Fibroblast of lung (primary cell): ENCODE results near the gene ROR2. TPM values are rescaled to one million over a fixed set of nuclear protein-coding genes. Genes with fewer than 3 reads are reported as not detected.

Source experiments
- DNase-seq, 2 donors: peaks; one replicate each; pipeline versions ENCODE4 v3.0.0 to v3.0.0-alpha.2; 2010; ENCODE audit warnings: low read depth in 2 of 2
- H2AFZ ChIP-seq: 2 replicates; pipeline ENCODE4 v1.5.1; 2012; ENCODE audit warnings: low read length, control low read depth, inconsistent platforms
- H3K27ac ChIP-seq: 2 replicates; pipeline ENCODE4 v1.5.1; 2011; ENCODE audit warnings: low read length, control low read depth; ENCODE audit not compliant: insufficient read depth
- H3K27me3 ChIP-seq: 2 replicates; pipeline ENCODE4 v1.5.1; 2011; ENCODE audit warnings: mild to moderate bottlenecking, low read length; ENCODE audit not compliant: control insufficient read depth, insufficient read depth
- H3K36me3 ChIP-seq: 2 replicates; pipeline ENCODE4 v1.5.1; 2011; ENCODE audit warnings: low read length; ENCODE audit not compliant: control insufficient read depth, insufficient read depth
- H3K4me1 ChIP-seq: 2 replicates; pipeline ENCODE4 v1.5.1; 2011; ENCODE audit warnings: low read length; ENCODE audit not compliant: control insufficient read depth, insufficient read depth; ENCODE audit errors: extremely low read depth
- H3K4me2 ChIP-seq: 2 replicates; pipeline ENCODE4 v1.5.1; 2011; ENCODE audit warnings: low read length, control low read depth; ENCODE audit not compliant: insufficient read depth; ENCODE audit errors: extremely low read depth
- H3K4me3 ChIP-seq, 4 experiments: fragments of 200-600 bp in 1 of 4; sonication (generic) in 1 of 4; replicated peaks in 1 of 4; 2 replicates each; pipeline ENCODE4 v1.5.1; 2011 to 2016; ENCODE audit warnings: low read length in 4 of 4, low read depth in 3 of 4, mild to moderate bottlenecking in 3 of 4, control low read depth in 2 of 4, inconsistent platforms in 1 of 4, mixed read lengths in 1 of 4; ENCODE audit not compliant: insufficient read depth in 1 of 4; ENCODE audit errors: control extremely low read depth in 1 of 4
- H3K79me2 ChIP-seq: 2 replicates; pipeline ENCODE4 v1.5.1; 2012; ENCODE audit warnings: mild to moderate bottlenecking, low read length, inconsistent platforms; ENCODE audit not compliant: control insufficient read depth, insufficient read depth
- H3K9ac ChIP-seq: 2 replicates; pipeline ENCODE4 v1.5.1; 2011; ENCODE audit warnings: mild to moderate bottlenecking, low read length, control low read depth; ENCODE audit not compliant: insufficient read depth
- H3K9me3 ChIP-seq: 2 replicates; pipeline ENCODE4 v1.5.1; 2012; ENCODE audit warnings: low read depth, low read length; ENCODE audit not compliant: control insufficient read depth, insufficient read depth
- H4K20me1 ChIP-seq: 2 replicates; pipeline ENCODE4 v1.5.1; 2011; ENCODE audit warnings: low read length; ENCODE audit not compliant: control insufficient read depth, insufficient read depth; ENCODE audit errors: extremely low read depth
- EZH2 ChIP-seq: IDR thresholded peaks from 2 replicates; pipeline ENCODE4 v1.5.1; 2012; ENCODE audit warnings: low read length, control low read depth, mild to moderate bottlenecking; ENCODE audit errors: missing control alignments
- polyA plus RNA-seq, 2 donors: library from polyadenylated mRNA; depleted of rRNA in 1 of 2; stranded (reverse) in 1 of 2; unstranded in 1 of 2; fragments of >200 nt; gene quantifications; 2 replicates each; pipeline ENCODE4 v1.2.1, GENCODE V29; 2011 to 2012; ENCODE audit warnings: missing spikeins in 1 of 2
- total RNA-seq: library from RNA; depleted of rRNA; stranded (reverse); fragments of >200 nt; gene quantifications from 2 replicates; pipeline ENCODE4 v1.2.1, GENCODE V29; 2014
- TF ChIP-seq, protein P1 (sequence below), 2 donors: IDR thresholded peaks in 1 of 2; conservative IDR thresholded peaks in 1 of 2; 1 replicate in 1 of 2; 2 replicates in 1 of 2; pipeline ENCODE4 v1.5.1; 2011 to 2012; ENCODE audit warnings: low read length in 2 of 2, control low read depth in 1 of 2, inconsistent platforms in 1 of 2, low read depth in 1 of 2, mild to moderate bottlenecking in 1 of 2

The ROR2 gene
- total and polyA plus RNA-seq, 2 donors (not counting 1 experiment from before 2014, with no cell fraction given) = 2.3 to 27.9 TPM

DNA sequence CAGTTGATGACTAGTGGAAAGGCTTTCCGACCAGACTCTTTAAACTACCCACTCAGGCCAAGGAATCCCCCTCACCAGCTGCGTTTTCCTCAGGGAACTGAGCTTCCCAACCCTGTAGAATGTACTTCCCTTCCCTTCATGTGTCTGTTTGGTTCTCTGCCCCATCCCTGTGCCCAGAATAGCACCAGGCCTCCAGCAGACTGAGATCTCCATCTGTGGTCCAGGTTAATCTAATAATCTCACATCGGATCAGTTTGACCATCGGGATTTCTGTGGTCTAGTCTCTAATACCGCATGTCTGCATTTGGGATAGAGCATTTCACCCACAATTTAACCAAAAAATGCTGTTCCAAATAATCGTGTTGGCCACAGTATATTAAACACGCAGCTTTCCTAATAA, 237.2 kb downstream of the ROR2 start:
- TF ChIP-seq, protein P1, sequence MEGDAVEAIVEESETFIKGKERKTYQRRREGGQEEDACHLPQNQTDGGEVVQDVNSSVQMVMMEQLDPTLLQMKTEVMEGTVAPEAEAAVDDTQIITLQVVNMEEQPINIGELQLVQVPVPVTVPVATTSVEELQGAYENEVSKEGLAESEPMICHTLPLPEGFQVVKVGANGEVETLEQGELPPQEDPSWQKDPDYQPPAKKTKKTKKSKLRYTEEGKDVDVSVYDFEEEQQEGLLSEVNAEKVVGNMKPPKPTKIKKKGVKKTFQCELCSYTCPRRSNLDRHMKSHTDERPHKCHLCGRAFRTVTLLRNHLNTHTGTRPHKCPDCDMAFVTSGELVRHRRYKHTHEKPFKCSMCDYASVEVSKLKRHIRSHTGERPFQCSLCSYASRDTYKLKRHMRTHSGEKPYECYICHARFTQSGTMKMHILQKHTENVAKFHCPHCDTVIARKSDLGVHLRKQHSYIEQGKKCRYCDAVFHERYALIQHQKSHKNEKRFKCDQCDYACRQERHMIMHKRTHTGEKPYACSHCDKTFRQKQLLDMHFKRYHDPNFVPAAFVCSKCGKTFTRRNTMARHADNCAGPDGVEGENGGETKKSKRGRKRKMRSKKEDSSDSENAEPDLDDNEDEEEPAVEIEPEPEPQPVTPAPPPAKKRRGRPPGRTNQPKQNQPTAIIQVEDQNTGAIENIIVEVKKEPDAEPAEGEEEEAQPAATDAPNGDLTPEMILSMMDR (conservative IDR thresholded peaks at IDR 0.05 in 1 of 2, IDR thresholded peaks at IDR 0.05 in 1 of 2; ENCODE audit: low read depth in 1 of 2, low read length in 2 of 2) = no peak
- TF ChIP-seq EZH2 = no peak
- DNase-seq = no peak
- Histone ChIP-seq H3K4me1 (no peaks in the 10 kb centered on the region), H3K79me2 (no peaks in the 10 kb centered on the region), H3K36me3 (no peaks in the 10 kb centered on the region), H3K27me3 (no peaks in the 10 kb centered on the region), H3K4me2 (no peak overlapping the region), H4K20me1 (no peaks in the 10 kb centered on the region), H3K9me3 (no peaks in the 10 kb centered on the region), H3K4me3 (no peak overlapping the region), H3K9ac (no peak overlapping the region), H2AFZ (no peak overlapping the region), H3K27ac (no peak overlapping the region)

DNA sequence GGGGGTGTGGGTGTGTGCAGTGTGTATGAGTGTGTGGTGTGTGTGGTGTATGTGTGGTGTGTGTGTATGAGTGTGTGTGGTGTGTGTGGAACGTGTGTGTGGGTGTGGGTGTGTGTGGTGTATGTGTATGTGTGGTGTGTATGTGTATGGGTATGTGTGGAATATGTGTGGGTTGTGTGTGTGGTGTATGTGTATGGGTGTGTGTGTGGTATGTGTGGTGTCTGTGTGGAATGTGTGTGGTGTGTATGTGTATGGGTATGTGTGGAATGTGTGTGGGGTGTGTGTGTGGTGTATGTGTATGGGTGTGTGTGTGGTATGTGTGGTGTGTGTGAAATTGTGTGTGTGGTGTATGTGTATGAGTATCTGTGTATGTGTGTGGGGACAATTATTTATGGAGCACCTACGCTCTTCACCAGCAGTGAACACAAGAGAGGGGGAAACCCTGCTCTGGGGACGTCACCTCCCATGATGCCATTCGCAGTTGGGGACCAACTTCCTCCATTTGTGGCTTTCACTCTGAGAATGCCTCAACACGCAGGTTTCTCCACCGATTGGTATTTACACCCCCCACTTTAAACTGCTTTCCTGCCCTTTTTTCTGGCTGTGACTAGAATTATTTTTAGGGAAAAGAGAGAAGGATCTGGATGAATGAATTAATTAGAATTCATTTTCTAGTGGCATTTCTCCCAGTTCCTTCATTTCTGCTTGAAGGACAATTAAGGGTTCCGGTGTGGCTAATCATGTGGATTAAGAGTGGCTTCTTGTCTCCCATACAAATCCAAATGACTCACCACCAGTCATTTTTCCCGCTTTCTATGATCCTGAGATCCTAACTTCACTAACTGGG, 238.1 kb downstream of the ROR2 start:
- Histone ChIP-seq H4K20me1 (no peaks in the 10 kb centered on the region), H2AFZ (no peak overlapping the region), H3K27ac (no peak overlapping the region), H3K4me3 (no peak overlapping the region), H3K9ac (no peak overlapping the region), H3K79me2 (no peaks in the 10 kb centered on the region), H3K4me1 (no peaks in the 10 kb centered on the region), H3K27me3 (no peaks in the 10 kb centered on the region), H3K4me2 (no peak overlapping the region), H3K36me3 (no peaks in the 10 kb centered on the region), H3K9me3 (no peaks in the 10 kb centered on the region)
- DNase-seq = peak in 1 of 2 donors; percentile 72
- no peak for TF ChIP-seq EZH2
- TF ChIP-seq, protein P1 (conservative IDR thresholded peaks at IDR 0.05 in 1 of 2, IDR thresholded peaks at IDR 0.05 in 1 of 2; ENCODE audit: low read depth in 1 of 2, low read length in 2 of 2) = no peak

DNA sequence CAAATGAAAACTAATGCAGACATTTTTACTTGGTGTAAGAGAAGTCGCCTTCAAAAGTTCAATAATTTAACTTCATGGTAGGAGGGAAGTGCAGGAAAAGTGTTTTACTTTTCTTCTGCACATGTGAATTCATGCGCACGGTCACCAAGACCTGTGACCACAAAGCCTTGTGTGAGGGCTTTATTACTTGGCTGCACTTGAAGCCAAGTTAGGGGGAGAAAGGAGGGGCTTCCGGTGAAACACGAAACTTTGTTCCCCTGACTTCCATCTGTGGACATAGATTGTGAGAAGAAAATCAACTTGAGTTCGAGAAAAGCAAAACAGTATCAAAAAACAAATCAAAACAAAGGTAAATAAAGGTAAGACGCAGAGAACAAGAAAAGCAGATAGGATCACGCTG, 239.9 kb downstream of the ROR2 start:
- no peaks in the 10 kb centered on the region for H3K4me1 ChIP-seq
- H3K27me3 ChIP-seq = no peaks in the 10 kb centered on the region
- H3K4me3 ChIP-seq = no peak overlapping the region
- no peaks in the 10 kb centered on the region for H3K79me2 ChIP-seq
- no peak overlapping the region for H2AFZ ChIP-seq
- H3K27ac ChIP-seq = no peak overlapping the region
- no peak for DNase-seq
- no peak overlapping the region for H3K9ac ChIP-seq
- H4K20me1 ChIP-seq = no peaks in the 10 kb centered on the region
- H3K9me3 ChIP-seq = no peaks in the 10 kb centered on the region
- TF ChIP-seq EZH2 = no peak
- TF ChIP-seq, protein P1 (conservative IDR thresholded peaks at IDR 0.05 in 1 of 2, IDR thresholded peaks at IDR 0.05 in 1 of 2; ENCODE audit: low read depth in 1 of 2, low read length in 2 of 2) = no peak
- H3K4me2 ChIP-seq = no peak overlapping the region
- H3K36me3 ChIP-seq = no peaks in the 10 kb centered on the region
